ENCODE results near the gene MAMLD1.

DNA sequence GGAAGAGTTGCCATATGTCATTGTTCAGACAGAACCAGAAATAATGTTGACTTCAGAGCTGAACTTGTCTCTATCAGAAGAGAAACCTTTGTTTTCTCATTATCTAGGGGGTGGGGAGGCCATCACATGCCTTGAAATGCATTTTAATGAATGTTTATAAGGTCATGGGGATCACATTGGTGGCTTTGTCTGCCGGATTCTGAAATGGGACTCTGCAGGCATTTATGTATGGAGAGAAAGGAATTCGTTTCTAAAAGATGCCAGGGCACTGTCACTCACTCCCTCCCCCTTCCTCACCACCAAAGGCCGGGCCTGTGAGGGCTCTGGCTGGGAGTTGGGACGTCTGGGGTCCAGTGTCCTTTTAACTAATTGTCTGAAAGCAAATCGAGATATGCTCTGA is 102.2 kb downstream of the MAMLD1 start:
- TF ChIP-seq CTCF (IDR thresholded peaks at IDR 0.05; ENCODE audit: low read length) = no peak
- TF ChIP-seq EZH2 (IDR thresholded peaks at IDR 0.05; ENCODE audit: borderline replicate concordance, low read length) = no peak

Measured in OCI-LY1 (cell line).